ENCODE measurements around the gene SAYSD1. TPM values are rescaled to one million over a fixed set of nuclear protein-coding genes. Genes with fewer than 3 reads are reported as not detected.

The SAYSD1 gene
- total and polyA plus RNA-seq, 2 experiments from 2014 or later: 14.4 to 20.2 TPM

DNA sequence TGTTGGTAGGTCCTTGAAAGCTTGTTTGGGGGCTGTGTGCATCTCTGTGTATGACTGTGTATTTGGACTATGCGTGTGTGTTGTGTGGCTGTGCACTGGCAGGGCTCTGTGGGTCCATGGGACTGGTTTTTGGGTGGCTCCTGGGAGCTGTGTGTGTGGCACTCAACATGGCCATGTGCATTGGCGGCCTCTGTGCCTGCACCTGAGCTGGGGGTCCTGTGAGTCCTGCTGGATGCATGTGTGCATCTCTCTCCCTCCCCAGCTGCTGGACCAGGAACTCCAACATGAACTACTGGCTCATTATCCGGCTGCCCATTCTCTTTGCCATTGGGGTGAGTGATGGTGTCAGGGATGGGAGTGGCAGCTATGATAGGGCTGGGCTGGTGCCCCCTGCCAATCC lies 36.3 kb downstream of the SAYSD1 start:
- 36 to 42% methylated on average over 3 of the region's 3 CpGs for WGBS, 2 experiments (ENCODE audit: low coverage in 1 of 2, low lambda C conversion rate in 2 of 2, missing lambda C conversion rate in 2 of 2)

DNA sequence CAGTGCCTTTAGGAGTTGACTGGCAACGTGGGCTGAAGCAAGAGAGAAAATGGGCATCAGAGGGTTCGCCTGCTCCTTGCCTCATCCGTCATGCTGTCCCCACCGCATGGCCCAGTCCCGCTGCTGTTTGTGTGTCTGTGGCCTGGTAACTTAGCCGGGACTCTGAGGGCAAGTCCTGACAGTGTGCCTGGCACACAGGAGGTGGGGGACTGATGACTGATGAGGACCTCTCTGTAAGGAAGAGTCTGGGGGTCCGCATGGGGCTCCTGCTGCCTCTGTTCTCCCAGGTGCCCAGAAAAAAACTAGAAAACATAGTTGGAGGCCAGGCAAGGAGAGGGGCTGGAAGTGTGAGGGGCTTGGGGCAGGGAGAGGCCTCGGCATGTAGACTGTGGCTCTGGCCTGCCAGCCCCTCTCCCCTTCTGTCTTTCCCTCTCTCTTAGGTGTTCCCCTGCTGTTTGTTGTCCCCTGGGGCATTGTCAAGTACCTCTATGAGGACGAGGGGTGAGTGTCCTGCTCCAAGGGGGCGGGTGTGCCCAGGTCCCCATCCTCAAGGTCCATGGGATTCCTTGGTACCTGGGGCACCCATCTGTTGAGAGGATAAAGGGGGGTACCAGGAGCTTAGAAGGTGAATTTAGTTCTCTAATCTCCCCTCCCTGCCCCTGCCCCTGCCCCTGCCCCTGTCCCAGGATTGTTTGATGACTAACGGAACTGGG lies 36.9 kb downstream of the SAYSD1 start:
- Histone ChIP-seq H4K20me1 (ENCODE audit: insufficient read depth) (no peaks in the 10 kb centered on the region), H3K36me3 (ENCODE audit: low read depth) (no peaks in the 10 kb centered on the region), H3K27me3 (replicated peaks; ENCODE audit: insufficient read depth) (no peaks in the 10 kb centered on the region), H3K4me3 (no peak overlapping the region), H3K9me2 (ENCODE audit: insufficient read depth) (no peaks in the 10 kb centered on the region), H3K4me1 (ENCODE audit: insufficient read depth) (no peaks in the 10 kb centered on the region), H2AFZ (no peak overlapping the region), H3K4me2 (ENCODE audit: unreplicated experiment) (no peak overlapping the region), H3K9ac (no peak overlapping the region), H3K9me3 (ENCODE audit: low read depth) (no peaks in the 10 kb centered on the region), H3F3A (ENCODE audit: insufficient read depth) (no peaks in the 10 kb centered on the region), H3K27ac (no peak overlapping the region), H3K79me2 (ENCODE audit: insufficient read depth) (no peaks in the 10 kb centered on the region)
- no peak for DNase-seq
- TF ChIP-seq EZH2 (IDR thresholded peaks at IDR 0.05; ENCODE audit: insufficient read depth, poor library complexity, severe bottlenecking) (no peak), EZH2phosphoT487 (IDR thresholded peaks at IDR 0.05; ENCODE audit: insufficient read depth, low read depth) (no peak)
- in situ Hi-C loops (cut with MboI): no loop called here
- 53 to 57% methylated on average over 11 of the region's 11 CpGs for WGBS, 2 experiments (ENCODE audit: low coverage in 1 of 2, low lambda C conversion rate in 2 of 2, missing lambda C conversion rate in 2 of 2)

More for the DNA sequence above, 36.3 kb downstream of the SAYSD1 start:
- no peak overlapping the region for H3K9ac ChIP-seq
- no peaks in the 10 kb centered on the region for H3K36me3 ChIP-seq (ENCODE audit: low read depth)
- H3K4me1 ChIP-seq (ENCODE audit: insufficient read depth): no peaks in the 10 kb centered on the region
- no peak overlapping the region for H3K4me2 ChIP-seq (ENCODE audit: unreplicated experiment)
- in situ Hi-C loops (cut with MboI): no loop called here
- H4K20me1 ChIP-seq (ENCODE audit: insufficient read depth): no peaks in the 10 kb centered on the region
- no peaks in the 10 kb centered on the region for H3F3A ChIP-seq (ENCODE audit: insufficient read depth)
- DNase-seq: no peak
- no peak overlapping the region for H2AFZ ChIP-seq
- no peak for TF ChIP-seq EZH2phosphoT487 (IDR thresholded peaks at IDR 0.05; ENCODE audit: insufficient read depth, low read depth)
- TF ChIP-seq EZH2 (IDR thresholded peaks at IDR 0.05; ENCODE audit: insufficient read depth, poor library complexity, severe bottlenecking): no peak
- H3K27ac ChIP-seq: no peak overlapping the region
- no peaks in the 10 kb centered on the region for H3K27me3 ChIP-seq (replicated peaks; ENCODE audit: insufficient read depth)
- no peaks in the 10 kb centered on the region for H3K9me2 ChIP-seq (ENCODE audit: insufficient read depth)
- H3K79me2 ChIP-seq (ENCODE audit: insufficient read depth): no peaks in the 10 kb centered on the region
- H3K9me3 ChIP-seq (ENCODE audit: low read depth): no peaks in the 10 kb centered on the region
- H3K4me3 ChIP-seq: no peak overlapping the region

DNA sequence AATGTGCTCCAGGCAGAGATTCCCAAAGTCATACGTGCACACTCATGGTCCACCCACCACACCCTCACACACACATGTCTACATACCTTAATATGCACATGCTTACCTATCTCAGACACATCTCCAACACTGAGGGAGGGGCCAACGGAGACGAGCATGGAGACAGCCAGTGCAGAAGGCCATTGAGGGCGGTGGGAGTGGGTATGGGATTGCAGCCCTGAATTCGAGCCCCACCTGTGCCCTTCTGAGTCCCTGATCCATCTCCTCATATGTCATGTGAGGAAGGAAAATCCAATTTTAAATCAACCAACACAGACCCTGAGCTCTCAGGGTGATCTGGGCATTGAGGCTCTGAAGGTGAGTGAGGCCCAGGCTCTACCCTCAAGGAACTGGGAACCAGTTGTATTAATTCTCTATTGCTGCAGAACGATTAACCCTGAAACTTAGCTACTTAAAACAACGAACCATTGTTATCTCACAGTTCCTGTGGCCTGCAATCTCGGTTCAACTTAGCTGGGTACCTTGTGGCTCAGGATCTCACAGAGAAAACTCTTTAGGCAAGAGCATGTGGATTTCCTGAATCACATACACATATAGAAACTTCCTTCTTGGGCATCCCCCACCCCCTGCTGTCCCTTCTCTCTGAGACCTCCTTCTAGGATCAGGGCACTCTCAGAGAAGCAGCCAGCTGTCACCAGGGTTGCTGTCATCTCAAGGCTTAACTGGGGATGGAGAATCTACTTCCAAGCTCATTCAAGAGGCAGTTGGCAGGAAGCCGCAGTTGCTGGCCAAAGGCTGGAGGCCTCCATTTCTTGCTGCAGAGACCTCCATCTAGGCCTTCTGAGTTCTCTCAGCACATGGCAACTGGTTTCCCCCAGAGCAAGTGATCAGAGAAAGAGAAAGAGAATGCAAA lies 38.1 kb downstream of the SAYSD1 start:
- H2AFZ ChIP-seq: no peak overlapping the region
- no peaks in the 10 kb centered on the region for H4K20me1 ChIP-seq (ENCODE audit: insufficient read depth)
- H3K9me3 ChIP-seq (ENCODE audit: low read depth): no peaks in the 10 kb centered on the region
- no peak for DNase-seq
- no peaks in the 10 kb centered on the region for H3K4me1 ChIP-seq (ENCODE audit: insufficient read depth)
- TF ChIP-seq EZH2 (IDR thresholded peaks at IDR 0.05; ENCODE audit: insufficient read depth, poor library complexity, severe bottlenecking) (no peak), EZH2phosphoT487 (IDR thresholded peaks at IDR 0.05; ENCODE audit: insufficient read depth, low read depth) (no peak)
- no peak overlapping the region for H3K9ac ChIP-seq
- in situ Hi-C loops (cut with MboI): no loop called here
- 37 to 40% methylated on average over 9 of the region's 9 CpGs for WGBS, 2 experiments (ENCODE audit: low coverage in 1 of 2, low lambda C conversion rate in 2 of 2, missing lambda C conversion rate in 2 of 2)
- no peaks in the 10 kb centered on the region for H3K9me2 ChIP-seq (ENCODE audit: insufficient read depth)
- H3K79me2 ChIP-seq (ENCODE audit: insufficient read depth): no peaks in the 10 kb centered on the region
- no peak overlapping the region for H3K4me3 ChIP-seq
- no peak overlapping the region for H3K27ac ChIP-seq
- 0 out of 2 replicates have a peak, but pooled peaks cover 2% of the 10 kb centered on the region for H3K27me3 ChIP-seq (replicated peaks; ENCODE audit: insufficient read depth)
- no peak overlapping the region for H3K4me2 ChIP-seq (ENCODE audit: unreplicated experiment)
- no peaks in the 10 kb centered on the region for H3K36me3 ChIP-seq (ENCODE audit: low read depth)
- no peaks in the 10 kb centered on the region for H3F3A ChIP-seq (ENCODE audit: insufficient read depth)

DNA sequence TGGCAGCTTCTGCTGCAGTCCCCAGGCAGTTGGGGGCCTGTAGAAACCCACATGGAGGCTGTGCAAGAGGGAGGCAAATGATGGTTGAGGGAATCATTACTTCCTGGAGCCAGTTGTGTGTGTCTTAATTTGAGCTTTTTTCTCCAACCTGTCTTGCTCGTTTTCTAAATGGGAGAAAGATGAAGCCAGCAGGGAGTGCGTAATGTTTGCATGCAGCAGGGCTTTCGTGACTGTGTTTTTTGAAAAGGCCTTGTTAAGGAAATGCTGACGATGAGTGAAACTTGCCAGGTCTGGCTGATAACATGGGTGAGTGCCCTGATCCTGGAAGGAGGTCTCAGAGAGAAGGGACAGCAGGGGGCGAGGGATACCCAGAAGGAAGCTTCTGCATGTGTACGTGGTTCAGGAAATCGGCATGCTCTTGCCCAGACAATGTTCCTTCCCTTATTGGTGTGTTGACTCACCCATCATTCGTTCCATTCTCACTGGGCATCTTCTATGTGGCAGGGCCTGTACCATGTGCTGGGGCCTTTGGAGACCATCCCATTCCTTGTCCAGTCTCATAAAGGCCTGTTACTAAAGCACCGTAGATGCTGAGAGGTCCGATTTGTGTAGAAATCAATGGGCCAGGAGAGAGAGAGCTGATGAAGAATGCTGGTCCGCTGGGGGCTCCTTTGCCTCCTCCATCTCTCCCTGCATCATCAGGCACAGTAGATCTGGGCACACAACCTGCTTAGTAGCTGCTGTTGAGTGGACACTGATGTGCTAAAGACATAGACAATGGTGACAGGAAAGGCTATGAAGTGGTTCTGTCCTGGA lies 39.0 kb downstream of the SAYSD1 start:
- Histone ChIP-seq H3K4me3 (no peak overlapping the region), H3K9me3 (ENCODE audit: low read depth) (no peaks in the 10 kb centered on the region), H2AFZ (no peak overlapping the region), H4K20me1 (ENCODE audit: insufficient read depth) (no peaks in the 10 kb centered on the region), H3K9ac (no peak overlapping the region), H3K4me2 (ENCODE audit: unreplicated experiment) (no peak overlapping the region), H3K4me1 (ENCODE audit: insufficient read depth) (no peaks in the 10 kb centered on the region), H3K9me2 (ENCODE audit: insufficient read depth) (no peaks in the 10 kb centered on the region), H3K27me3 (replicated peaks; ENCODE audit: insufficient read depth) (peaks cover 7% of the 10 kb centered on the region; the same call in 1 of the 2 replicates), H3K27ac (no peak overlapping the region), H3K79me2 (ENCODE audit: insufficient read depth) (no peaks in the 10 kb centered on the region), H3F3A (ENCODE audit: insufficient read depth) (no peaks in the 10 kb centered on the region), H3K36me3 (ENCODE audit: low read depth) (no peaks in the 10 kb centered on the region)
- in situ Hi-C loops (cut with MboI): no loop called here
- 55 to 58% methylated on average over 11 of the region's 11 CpGs for WGBS, 2 experiments (ENCODE audit: low coverage in 1 of 2, low lambda C conversion rate in 2 of 2, missing lambda C conversion rate in 2 of 2)
- TF ChIP-seq EZH2phosphoT487 (IDR thresholded peaks at IDR 0.05; ENCODE audit: insufficient read depth, low read depth) (no peak), EZH2 (IDR thresholded peaks at IDR 0.05; ENCODE audit: insufficient read depth, poor library complexity, severe bottlenecking) (no peak)
- no peak for DNase-seq

All from GM23248 (cell line).